ENCODE data around the gene TMEM267. TPM values are rescaled to one million over a fixed set of nuclear protein-coding genes. Genes with fewer than 3 reads are reported as not detected.
"Not testable (repeated sequence)": the region's sequence is repeated elsewhere in the genome, so short reads cannot be mapped to it uniquely, and the experiment has no call there.

Gene TMEM267
- total RNA-seq, 1 experiment from 2014 or later, result 17.5 TPM

- Histone ChIP-seq H3K9me3 (ENCODE audit: control insufficient read depth in 1 of 2, insufficient read depth in 1 of 2, low read depth in 1 of 2, low read length in 2 of 2) (peaks cover 8 to 18% of the 10 kb centered on the region in 2 experiments; a peak in 2 of 4 replicates), H2AFZ (ENCODE audit: low read depth, low read length, poor library complexity, severe bottlenecking) (no peak overlapping the region), H3K36me3 (ENCODE audit: control insufficient read depth in 1 of 2, insufficient read depth in 2 of 2, low read length in 2 of 2) (peaks cover 0 to 9% of the 10 kb centered on the region in 2 experiments; a peak in 2 of 4 replicates), H3K4me2 (ENCODE audit: low read length) (no peak overlapping the region), H3K4me1 (ENCODE audit: control insufficient read depth in 1 of 2, insufficient read depth in 2 of 2, low read length in 2 of 2) (no peaks in the 10 kb centered on the region), H3K27ac (ENCODE audit: low read depth, low read length) (no peak overlapping the region), H3K9ac (ENCODE audit: low read length) (no peak overlapping the region), H3K27me3 (ENCODE audit: insufficient read depth, low read length) (no peaks in the 10 kb centered on the region), H3K4me3 (replicated peaks in 1 of 2; ENCODE audit: low read depth in 1 of 2, low read length in 2 of 2) (no peak overlapping the region), H4K20me1 (ENCODE audit: insufficient read depth) (no peaks in the 10 kb centered on the region), H3K9me2 (ENCODE audit: insufficient read depth) (no peaks in the 10 kb centered on the region), H3K79me2 (ENCODE audit: insufficient read depth, low read length) (peaks cover 18% of the 10 kb centered on the region)
- POLR2A ChIA-PET, result no interaction called here
- ATAC-seq (no peak), DNase-seq (ENCODE audit: low read depth, low spot score) (no peak)
- CTCF ChIA-PET, result no interaction called here
- RAD21 ChIA-PET (ENCODE audit: low non-redundant PET in 1 of 2, low total read pairs in 2 of 2, uncharacterized antibody in 2 of 2, unreplicated experiment in 2 of 2), result no interaction called here
- TF ChIP-seq EZH2phosphoT487 (IDR thresholded peaks at IDR 0.05; ENCODE audit: borderline replicate concordance), result no peak
- no TSS peak for BruUV-seq (replicated peaks)
- intact Hi-C loops (cut with micrococcal nuclease), result no loop called here
Measured at GRCh38 chr5:43456556-43456955, 27.1 kb downstream of the TMEM267 start.

GRCh38 chr5:43441575-43441974 is 42.1 kb downstream of the TMEM267 start:
- H3K9me3 ChIP-seq (ENCODE audit: control insufficient read depth in 1 of 2, insufficient read depth in 1 of 2, low read depth in 1 of 2, low read length in 2 of 2); POLR2A ChIA-PET; intact Hi-C loops (cut with micrococcal nuclease); H3K79me2 ChIP-seq (ENCODE audit: insufficient read depth, low read length); ATAC-seq; H3K4me1 ChIP-seq (ENCODE audit: control insufficient read depth in 1 of 2, insufficient read depth in 2 of 2, low read length in 2 of 2); H4K20me1 ChIP-seq (ENCODE audit: insufficient read depth); H3K9me2 ChIP-seq (ENCODE audit: insufficient read depth); BruUV-seq (replicated peaks); DNase-seq (ENCODE audit: low read depth, low spot score); CTCF ChIA-PET; H2AFZ ChIP-seq (ENCODE audit: low read depth, low read length, poor library complexity, severe bottlenecking); H3K36me3 ChIP-seq (ENCODE audit: control insufficient read depth in 1 of 2, insufficient read depth in 2 of 2, low read length in 2 of 2); H3K27me3 ChIP-seq (ENCODE audit: insufficient read depth, low read length); RAD21 ChIA-PET (ENCODE audit: low non-redundant PET in 1 of 2, low total read pairs in 2 of 2, uncharacterized antibody in 2 of 2, unreplicated experiment in 2 of 2); H3K27ac ChIP-seq (ENCODE audit: low read depth, low read length); H3K4me3 ChIP-seq (replicated peaks in 1 of 2; ENCODE audit: low read depth in 1 of 2, low read length in 2 of 2); H3K9ac ChIP-seq (ENCODE audit: low read length); H3K4me2 ChIP-seq (ENCODE audit: low read length): not testable (repeated sequence)

GRCh38 chr5:43437062-43437660 is 46.5 kb downstream of the TMEM267 start:
- H4K20me1 ChIP-seq (ENCODE audit: insufficient read depth), result no peaks in the 10 kb centered on the region
- intact Hi-C loops (cut with micrococcal nuclease), result no loop called here
- POLR2A ChIA-PET, result no interaction called here
- no peak overlapping the region for H3K9ac ChIP-seq (ENCODE audit: low read length)
- H2AFZ ChIP-seq (ENCODE audit: low read depth, low read length, poor library complexity, severe bottlenecking), result no peak overlapping the region
- no peak overlapping the region for H3K4me2 ChIP-seq (ENCODE audit: low read length)
- no peak for TF ChIP-seq CBX3 (IDR thresholded peaks at IDR 0.05; ENCODE audit: low read depth)
- no peak for TF ChIP-seq MAX (IDR thresholded peaks at IDR 0.05)
- H3K4me1 ChIP-seq (ENCODE audit: control insufficient read depth in 1 of 2, insufficient read depth in 2 of 2, low read length in 2 of 2), result peaks cover 5 to 7% of the 10 kb centered on the region in 2 experiments; a peak in 3 of 4 replicates
- H3K9me2 ChIP-seq (ENCODE audit: insufficient read depth), result no peaks in the 10 kb centered on the region
- RAD21 ChIA-PET (ENCODE audit: low non-redundant PET in 1 of 2, low total read pairs in 2 of 2, uncharacterized antibody in 2 of 2, unreplicated experiment in 2 of 2), result no interaction called here
- H3K36me3 ChIP-seq (ENCODE audit: control insufficient read depth in 1 of 2, insufficient read depth in 2 of 2, low read length in 2 of 2), result no peaks in the 10 kb centered on the region
- no peaks in the 10 kb centered on the region for H3K27me3 ChIP-seq (ENCODE audit: insufficient read depth, low read length)
- ATAC-seq (no peak; the same call in 1 of the 2 replicates), DNase-seq (ENCODE audit: low read depth, low spot score) (no peak)
- H3K4me3 ChIP-seq (replicated peaks in 1 of 2; ENCODE audit: low read depth in 1 of 2, low read length in 2 of 2), result no peak overlapping the region
- no peaks in the 10 kb centered on the region for H3K79me2 ChIP-seq (ENCODE audit: insufficient read depth, low read length)
- BruUV-seq (replicated peaks), result no TSS peak
- H3K27ac ChIP-seq (ENCODE audit: low read depth, low read length), result no peak overlapping the region
- CTCF ChIA-PET, result no interaction called here
- no peaks in the 10 kb centered on the region for H3K9me3 ChIP-seq (ENCODE audit: control insufficient read depth in 1 of 2, insufficient read depth in 1 of 2, low read depth in 1 of 2, low read length in 2 of 2)

All from HCT116 (cell line).